Activated naive CD4-positive, alpha-beta T cell treated with Interleukin-2 at 50 U/mL for 16 hours (primary cell): ENCODE data around the gene APPL2.
"Not testable (repeated sequence)": the region's sequence is repeated elsewhere in the genome, so short reads cannot be mapped to it uniquely, and the experiment has no call there.

Experiments used
- DNase-seq: peaks from one replicate; pipeline ENCODE4 v3.0.0-alpha.2; 2020

Gene APPL2

GRCh38 chr12:105235732-105236476, at the start of gene APPL2:
APPL2 (minus strand) TSS chr12:105236174; CDS start chr12:105236012, 162 bp downstream.
- DNase-seq = peak; percentile 84

- no peak for DNase-seq
These were observed 49.4 kb upstream of the APPL2 start for GRCh38 chr12:105285378-105285777.

GRCh38 chr12:105281694-105282049, 45.7 kb upstream of the APPL2 start:
- DNase-seq = no peak

- no peak for DNase-seq
These were observed 45.2 kb upstream of the APPL2 start for GRCh38 chr12:105280966-105281693.

- DNase-seq = peak; percentile 21
These were observed 43.6 kb upstream of the APPL2 start for GRCh38 chr12:105279460-105280056.

- DNase-seq = no peak
These were observed 42.2 kb upstream of the APPL2 start for GRCh38 chr12:105278043-105278697.

GRCh38 chr12:105275997-105276733, 40.2 kb upstream of the APPL2 start:
- no peak for DNase-seq

- DNase-seq = no peak
These were observed 38.6 kb upstream of the APPL2 start for GRCh38 chr12:105274571-105274970.

GRCh38 chr12:105273601-105274000, 37.6 kb upstream of the APPL2 start:
- DNase-seq = no peak

GRCh38 chr12:105272814-105273416, 36.9 kb upstream of the APPL2 start:
- no peak for DNase-seq

GRCh38 chr12:105272152-105272551, 36.2 kb upstream of the APPL2 start:
- no peak for DNase-seq

GRCh38 chr12:105271364-105271763, 35.4 kb upstream of the APPL2 start:
- no peak for DNase-seq

GRCh38 chr12:105270671-105271255, 34.8 kb upstream of the APPL2 start:
- DNase-seq = no peak

GRCh38 chr12:105267711-105268110, 31.7 kb upstream of the APPL2 start:
- no peak for DNase-seq

- no peak for DNase-seq
These were observed 28.8 kb upstream of the APPL2 start for GRCh38 chr12:105264771-105265170.

- no peak for DNase-seq
These were observed 26.6 kb upstream of the APPL2 start for GRCh38 chr12:105262461-105263184.

GRCh38 chr12:105261010-105261409, 25.0 kb upstream of the APPL2 start:
- DNase-seq = no peak

GRCh38 chr12:105259226-105259625, 23.3 kb upstream of the APPL2 start:
- no peak for DNase-seq

GRCh38 chr12:105257321-105257728, 21.4 kb upstream of the APPL2 start:
- DNase-seq = no peak

- no peak for DNase-seq
These were observed 20.9 kb upstream of the APPL2 start for GRCh38 chr12:105256921-105257320.

GRCh38 chr12:105256431-105256830, 20.5 kb upstream of the APPL2 start:
- not testable (repeated sequence) for DNase-seq
